ENCODE measurements around the gene ADORA2B.

Gene ADORA2B

DNA sequence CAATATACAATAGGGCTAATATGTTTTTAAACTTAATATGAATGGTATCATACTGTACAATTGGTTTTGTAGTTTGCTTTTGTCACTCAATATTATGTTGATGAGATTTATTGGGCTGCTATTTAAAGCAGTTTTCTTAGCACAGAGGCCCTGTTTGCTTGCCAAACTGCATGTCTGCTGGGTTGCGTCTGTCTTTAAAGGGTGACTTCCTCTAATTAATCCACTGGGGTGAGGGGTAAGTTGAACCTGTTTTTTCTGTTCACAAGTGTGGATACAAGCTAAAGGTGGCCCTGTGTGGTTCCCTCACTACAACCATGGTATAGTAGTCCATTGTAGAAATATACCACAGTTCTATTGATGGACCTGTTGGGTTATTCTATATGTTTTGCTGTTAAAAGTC, 74.4 kb downstream of the ADORA2B start:
- no peak overlapping the region for H3K4me3 ChIP-seq (ENCODE audit: low read length)
- no peak for DNase-seq (ENCODE audit: low read depth, low spot score)

DNA sequence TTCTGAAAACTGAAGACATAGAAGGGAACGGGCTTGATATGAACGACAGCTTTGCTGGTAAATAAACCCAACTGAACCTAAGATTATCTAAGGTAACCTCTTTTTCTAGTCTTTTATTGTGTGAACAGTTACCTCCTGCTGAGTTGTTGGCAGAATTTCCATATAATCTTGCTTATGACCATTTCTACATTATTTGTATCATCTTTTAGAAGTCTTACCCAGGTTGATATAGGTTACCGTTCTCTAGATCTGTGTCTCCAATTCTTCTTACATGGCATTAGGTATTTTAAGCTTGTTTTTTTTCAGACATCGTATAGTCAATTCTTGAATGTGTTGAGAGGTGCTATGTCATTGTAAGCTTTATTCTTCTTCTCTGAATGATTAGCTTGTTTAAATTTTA, 79.0 kb downstream of the ADORA2B start:
- H3K4me3 ChIP-seq (ENCODE audit: low read length): no peak overlapping the region
- no peak for DNase-seq (ENCODE audit: low read depth, low spot score)

DNA sequence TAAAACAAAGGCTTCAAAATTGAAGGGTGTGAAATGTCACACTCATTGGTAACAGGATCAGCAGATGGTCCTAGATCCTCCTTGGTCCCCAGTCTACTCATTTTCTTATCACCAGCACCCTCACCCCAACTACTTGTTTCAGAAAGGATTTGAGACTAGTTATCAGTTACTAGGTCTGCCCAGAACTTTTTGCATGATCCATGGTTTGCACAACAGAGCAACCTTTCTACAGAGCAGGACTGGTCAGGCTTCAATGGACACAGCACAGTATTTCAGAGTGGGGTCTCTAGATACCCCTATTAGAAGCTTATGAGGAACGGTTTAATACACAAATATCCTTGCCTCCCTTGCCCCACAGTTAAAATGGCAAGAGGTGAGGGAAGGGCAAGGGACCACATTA, 80.3 kb downstream of the ADORA2B start:
- H3K4me3 ChIP-seq (ENCODE audit: low read length): no peak overlapping the region
- DNase-seq (ENCODE audit: low read depth, low spot score): no peak

All from Jurkat, Clone E6-1 (cell line).